DMS79 treated with DMSO at 0.1 percent for 48 hours (cell line): Measurements from ENCODE around the gene FAM131B.
A peak's percentile ranks its signal among the peaks of the same experiment; 100 is the strongest.

Experiments
- DNase-seq: peaks from one replicate; lab custom pipeline; 2025; lab: John Stamatoyannopoulos, UW

Gene FAM131B

DNA sequence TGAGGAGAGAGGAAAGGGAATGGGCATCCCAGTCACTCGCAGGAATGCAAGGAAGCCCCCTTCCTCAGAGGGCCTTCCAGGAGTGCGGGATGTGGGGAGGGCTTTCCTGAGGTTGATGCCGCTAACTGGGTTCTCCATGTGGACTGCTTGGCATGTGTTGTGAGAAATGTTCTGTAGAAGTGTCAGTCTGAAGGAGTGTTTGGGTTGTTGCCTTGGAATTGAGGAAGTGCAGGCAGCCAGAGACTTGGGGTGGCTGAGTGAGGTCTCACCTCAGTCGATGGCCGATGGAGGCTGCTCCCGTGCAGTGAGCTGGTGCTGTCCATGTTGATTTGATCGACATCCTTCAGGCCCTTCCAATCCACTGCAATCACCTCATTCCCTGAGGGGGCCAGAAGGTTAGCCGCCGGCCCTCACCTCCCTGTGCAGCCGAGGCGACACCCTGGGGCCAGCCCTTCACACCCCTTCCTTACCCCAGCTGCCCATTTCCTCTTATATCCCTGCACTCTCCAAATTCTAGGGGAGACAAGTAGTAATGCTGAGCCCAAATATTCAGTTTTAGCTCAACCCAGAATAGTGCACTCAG, 2.7 kb downstream of the FAM131B start:
- DNase-seq, result no peak

GRCh38 chr7:143358626-143359025, 3.9 kb downstream of the FAM131B start:
- DNase-seq, result no peak

DNA sequence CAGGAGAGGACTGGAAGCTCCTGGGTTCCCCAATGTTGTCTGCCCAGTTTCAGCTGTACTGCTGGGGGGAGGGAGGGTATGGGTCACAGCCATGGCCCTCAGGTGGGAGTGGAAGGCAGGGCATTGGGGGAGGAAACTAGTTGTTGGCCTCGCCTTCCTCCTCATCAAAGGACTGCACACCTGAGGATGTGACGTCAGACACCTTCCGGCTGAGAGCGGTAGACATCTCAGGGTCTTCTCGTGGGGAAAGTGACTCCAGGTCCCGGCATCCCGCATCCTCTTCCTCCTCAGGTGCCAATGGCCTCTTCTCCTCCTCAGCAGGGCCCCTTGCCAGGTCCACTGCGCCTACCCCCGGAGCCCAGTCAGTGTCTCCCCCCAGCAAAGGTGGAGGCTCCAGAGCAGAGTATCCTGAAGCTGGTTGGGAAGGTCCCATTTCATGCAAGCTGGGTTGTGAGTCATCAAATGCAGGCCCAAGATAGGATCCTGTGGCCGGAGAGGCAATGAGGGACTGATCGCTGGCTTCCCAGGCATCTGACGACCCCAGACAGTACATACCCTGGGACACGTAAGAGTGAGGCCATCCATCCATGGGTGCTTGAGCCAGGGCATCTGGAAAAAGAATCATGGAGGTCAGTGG, 6.0 kb downstream of the FAM131B start:
- no peak for DNase-seq

- no peak for DNase-seq
Measured at GRCh38 chr7:143355450-143356385, 6.8 kb downstream of the FAM131B start.

GRCh38 chr7:143354965-143355364, 7.5 kb downstream of the FAM131B start:
- DNase-seq, result no peak

GRCh38 chr7:143354376-143354775, 8.1 kb downstream of the FAM131B start:
- no peak for DNase-seq

- DNase-seq, result no peak
Measured at GRCh38 chr7:143352531-143353002, 9.9 kb downstream of the FAM131B start.

GRCh38 chr7:143351574-143351973, 10.9 kb downstream of the FAM131B start:
- DNase-seq, result no peak

- no peak for DNase-seq
Measured at GRCh38 chr7:143351060-143351459, 11.5 kb downstream of the FAM131B start.

- DNase-seq, result no peak
Measured at GRCh38 chr7:143347950-143348349, 14.6 kb downstream of the FAM131B start.

DNA sequence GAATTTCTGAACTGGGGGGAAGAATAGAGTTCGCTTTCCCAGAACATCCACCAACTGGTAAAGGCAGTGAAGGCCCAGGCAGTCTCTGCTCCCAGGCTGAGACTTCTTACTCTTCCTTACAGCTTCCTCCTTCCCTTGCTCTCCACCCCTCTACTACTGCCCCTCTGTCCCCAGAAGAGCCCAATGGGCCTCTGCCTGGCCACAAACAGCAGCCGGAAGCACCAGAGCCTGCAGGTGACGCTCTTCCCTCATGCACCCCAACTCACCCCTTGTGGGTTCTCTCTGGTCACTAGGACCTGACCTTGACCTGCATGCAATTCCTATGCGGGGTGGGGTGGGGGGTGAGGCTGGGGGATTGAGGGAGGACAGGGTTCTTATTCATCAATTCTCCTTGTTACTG, 16.5 kb downstream of the FAM131B start:
- no peak for DNase-seq

DNA sequence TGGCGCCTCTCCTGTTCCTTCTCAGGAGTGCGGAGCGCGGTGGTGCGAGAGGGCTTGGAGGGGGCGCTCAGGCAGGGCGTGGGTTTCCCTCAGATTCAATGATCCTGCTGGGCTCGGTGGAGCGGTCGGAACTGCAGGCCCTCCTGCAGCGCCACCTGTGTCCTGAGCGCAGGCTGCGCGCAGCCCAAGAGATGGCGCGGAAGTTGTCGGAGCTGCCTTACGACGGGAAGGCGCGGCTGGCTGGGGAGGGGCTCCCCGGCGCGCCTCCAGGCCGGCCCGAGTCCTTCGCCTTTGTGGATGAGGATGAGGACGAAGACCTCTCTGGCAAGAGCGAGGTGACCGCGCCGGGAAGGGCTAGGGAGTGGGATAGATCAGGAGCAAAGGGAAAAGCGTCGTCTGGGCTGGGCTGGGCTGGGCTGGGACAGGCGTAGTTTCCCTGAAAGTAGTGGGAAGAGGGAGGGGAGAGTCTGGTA, 17.0 kb downstream of the FAM131B start:
- peak; percentile 32 for DNase-seq

DNA sequence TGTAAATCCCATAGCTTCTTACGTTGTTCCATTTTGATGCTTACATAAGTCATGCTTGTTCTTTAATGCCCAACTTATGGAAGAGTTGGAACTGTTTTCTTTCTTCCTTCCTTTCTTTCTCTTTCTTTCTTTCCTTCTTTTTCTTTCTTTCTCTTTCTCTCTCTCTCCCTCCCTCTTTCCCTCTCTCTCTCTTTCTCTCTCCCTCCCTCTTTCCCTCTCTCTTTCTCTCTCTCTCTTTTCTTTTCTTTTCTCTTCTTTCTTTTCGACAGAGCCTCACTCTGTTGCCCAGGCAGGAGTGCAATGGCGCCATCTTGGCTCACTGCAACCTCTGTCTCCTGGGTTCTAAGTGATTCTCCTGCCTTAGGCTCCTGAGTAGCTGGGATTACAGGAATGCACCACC, 18.9 kb downstream of the FAM131B start:
- no peak for DNase-seq

GRCh38 chr7:143341842-143342241, 20.7 kb downstream of the FAM131B start:
- no peak for DNase-seq

DNA sequence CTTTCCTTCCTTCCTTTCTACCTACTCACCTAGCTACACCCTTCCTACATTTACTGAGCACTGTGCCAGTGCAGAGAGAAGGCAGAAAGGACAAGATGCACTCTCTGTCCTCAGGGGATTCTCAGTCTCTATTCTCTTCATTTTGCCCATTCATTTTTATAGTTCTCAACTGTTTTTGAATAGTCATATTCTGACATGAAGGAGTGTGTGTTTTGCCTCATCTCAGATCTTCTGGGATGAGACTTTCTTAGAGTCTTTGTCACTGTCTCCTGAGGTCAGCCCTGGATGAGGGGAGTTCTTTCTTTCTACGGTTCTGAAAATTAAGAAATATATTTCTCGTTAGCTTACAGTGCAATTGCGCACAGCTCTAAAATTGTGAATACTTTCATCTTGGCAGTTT, 25.3 kb downstream of the FAM131B start:
- no peak for DNase-seq

DNA sequence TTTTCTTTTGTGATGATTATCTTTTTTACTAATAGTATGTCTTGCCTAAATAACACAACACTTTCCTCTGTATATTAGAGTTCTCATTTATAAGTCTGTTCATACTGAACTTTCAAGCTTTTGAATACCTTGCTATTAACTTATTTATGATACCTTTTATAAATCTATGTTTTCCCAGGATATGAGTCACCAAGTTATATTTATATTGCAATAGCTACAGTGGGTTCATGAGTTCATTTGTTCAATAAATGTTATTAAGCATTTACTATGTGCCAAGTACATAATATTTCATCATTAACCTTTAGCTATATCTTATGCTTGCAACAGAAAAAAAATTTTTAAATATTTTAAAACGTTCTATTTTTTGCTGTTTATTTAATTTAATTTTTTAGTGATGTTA, 28.3 kb downstream of the FAM131B start:
- no peak for DNase-seq

DNA sequence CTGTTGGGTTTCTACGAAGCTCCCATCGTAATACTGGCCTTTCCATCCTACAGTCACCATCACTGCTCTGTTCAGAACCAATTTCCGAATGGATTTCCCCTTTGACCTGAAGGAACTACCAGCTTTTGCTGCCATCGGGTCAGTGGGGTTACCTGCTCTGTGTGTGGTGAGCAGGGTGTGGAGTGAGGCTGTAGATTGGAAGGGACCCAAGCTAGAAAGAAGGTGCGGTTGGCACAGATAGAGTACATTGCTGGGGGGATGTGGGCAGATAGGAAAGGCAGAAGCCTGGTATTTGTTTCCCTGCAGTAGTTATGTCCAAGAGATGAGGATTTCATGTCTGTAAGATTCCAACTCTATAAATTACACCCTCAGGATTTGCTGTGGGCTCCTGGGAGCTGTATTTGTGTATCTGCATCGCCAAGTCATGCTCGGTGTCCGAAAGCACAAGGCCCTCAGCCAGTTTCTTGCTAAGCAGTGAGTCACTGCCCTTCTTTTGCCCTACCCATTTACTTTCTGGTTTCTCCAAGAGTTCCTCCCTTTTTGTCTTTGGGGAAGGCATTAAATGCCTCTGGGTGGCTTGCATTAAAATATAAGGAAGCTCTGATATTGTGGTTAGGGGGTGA, 31.2 kb downstream of the FAM131B start:
- DNase-seq, result no peak

DNA sequence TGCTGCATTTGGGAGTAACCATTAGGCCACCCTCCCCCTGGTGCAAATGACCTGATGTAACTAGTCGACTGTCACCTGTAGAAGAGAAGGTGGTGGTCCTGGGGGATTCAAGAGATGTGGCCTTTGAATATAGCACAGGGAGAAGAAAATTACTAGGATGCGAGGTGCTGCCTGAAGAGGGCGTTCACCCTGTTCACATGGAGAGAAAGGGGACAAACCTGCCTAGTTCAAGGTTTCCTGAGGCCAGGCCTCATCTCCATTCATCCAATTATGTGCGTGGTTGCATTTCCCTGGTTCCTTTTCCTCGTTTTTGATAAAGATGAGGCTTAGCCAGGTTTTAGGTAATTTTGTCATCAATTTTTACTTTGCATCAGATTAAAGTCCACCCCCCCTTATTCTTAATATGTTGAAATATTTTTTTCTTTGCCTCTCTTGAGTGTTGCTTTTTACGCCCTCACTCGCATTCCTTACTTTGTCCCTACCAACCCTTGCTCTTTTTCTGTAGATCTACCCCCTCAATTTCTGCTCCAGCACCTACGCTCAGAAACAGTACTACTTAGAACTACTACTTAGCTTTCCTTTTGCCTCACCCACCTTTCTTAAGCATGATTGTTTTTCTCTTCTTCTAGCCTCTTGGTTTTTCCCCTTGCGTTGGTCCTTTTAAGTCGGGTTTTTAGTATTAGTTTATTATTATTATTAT, 32.9 kb downstream of the FAM131B start:
- DNase-seq, result no peak

- DNase-seq, result no peak
Measured at GRCh38 chr7:143327903-143328302, 34.6 kb downstream of the FAM131B start.

DNA sequence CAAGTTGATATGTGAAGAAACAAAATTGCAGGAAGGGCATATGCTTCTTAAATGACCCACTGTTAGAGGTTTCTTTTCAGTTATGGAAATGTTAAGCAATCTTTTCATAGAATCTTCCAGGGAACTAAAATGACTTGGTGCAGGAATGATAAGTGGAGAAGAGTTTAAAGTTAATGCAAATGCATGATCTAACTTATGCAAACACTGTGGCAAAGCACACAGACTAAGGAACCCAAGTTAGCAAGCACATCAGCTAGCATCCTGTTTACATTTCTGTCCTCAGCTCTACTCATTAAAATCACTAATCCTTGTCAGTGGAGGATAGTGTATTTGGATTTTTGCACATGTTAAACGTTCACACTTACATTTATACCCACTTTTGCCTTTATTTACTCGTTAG, 37.3 kb downstream of the FAM131B start:
- DNase-seq, result no peak

GRCh38 chr7:143323653-143324052, 38.9 kb downstream of the FAM131B start:
- DNase-seq, result no peak
